ENCODE data around the gene KIF16B.

KIF16B gene

DNA sequence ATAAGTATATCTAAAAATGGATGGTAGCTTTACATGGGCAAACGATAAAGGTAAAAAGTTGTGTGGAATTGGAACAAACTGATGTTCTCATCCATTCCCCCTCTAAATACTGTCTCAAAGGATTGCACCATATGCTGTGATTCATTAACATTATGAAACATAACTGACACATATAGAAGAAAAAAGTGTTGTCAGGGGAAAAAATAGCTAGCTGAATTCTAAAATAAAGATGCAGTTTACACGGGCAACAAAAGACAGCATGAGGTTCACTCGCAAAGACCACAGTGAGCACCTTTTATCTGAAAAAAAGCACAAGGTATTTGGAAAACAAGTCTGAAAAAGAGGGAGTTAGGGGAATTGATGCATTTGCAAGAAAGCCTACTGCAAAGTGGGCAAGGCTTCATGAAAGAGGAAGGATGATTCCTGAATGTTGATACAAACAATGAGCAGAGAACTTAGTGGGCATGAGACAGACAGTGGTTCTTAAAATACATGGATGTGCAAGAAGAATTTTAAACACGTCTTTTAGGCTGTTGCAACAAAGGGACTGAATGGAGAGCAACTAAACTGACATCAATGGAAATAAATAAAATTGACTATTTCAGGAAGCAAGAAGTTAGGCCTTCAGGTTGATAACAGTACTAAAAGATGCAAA, 280.9 kb downstream of the KIF16B start:
- Mint-ChIP-seq H3K4me3 (no peak overlapping the region), H3K4me1 (no peaks in the 10 kb centered on the region), H3K27me3 (no peaks in the 10 kb centered on the region), H3K27ac (no peak overlapping the region), H3K36me3 (ENCODE audit: low read depth) (peaks cover 10% of the 10 kb centered on the region), H3K9me3 (no peaks in the 10 kb centered on the region)
- no peak for ATAC-seq
- DNase-seq: no peak

DNA sequence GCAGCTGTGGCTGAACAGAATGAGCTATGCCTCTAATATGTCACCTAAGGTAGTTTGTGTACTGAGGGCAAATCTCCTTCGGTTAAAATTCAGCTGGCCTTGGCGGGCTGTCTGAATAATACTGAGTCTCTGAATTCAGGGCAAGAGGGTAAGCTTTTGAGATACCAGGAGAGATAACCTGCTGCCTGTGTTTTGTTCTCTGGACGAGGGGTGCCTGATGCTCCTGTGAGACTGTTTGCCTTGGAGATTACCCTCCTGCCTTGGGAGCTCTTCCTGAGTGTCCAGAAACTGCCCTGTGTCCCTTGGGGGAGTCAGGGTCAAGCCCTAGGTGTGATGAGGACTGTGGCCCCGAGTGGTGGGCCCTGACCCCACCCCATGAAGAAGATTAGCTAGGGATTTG, 282.9 kb downstream of the KIF16B start:
- H3K27me3 Mint-ChIP-seq: no peaks in the 10 kb centered on the region
- no peak overlapping the region for H3K4me3 Mint-ChIP-seq
- no peaks in the 10 kb centered on the region for H3K4me1 Mint-ChIP-seq
- H3K27ac Mint-ChIP-seq: no peak overlapping the region
- H3K36me3 Mint-ChIP-seq (ENCODE audit: low read depth): peaks cover 6% of the 10 kb centered on the region
- ATAC-seq (no peak), DNase-seq (no peak)
- no peaks in the 10 kb centered on the region for H3K9me3 Mint-ChIP-seq

DNA sequence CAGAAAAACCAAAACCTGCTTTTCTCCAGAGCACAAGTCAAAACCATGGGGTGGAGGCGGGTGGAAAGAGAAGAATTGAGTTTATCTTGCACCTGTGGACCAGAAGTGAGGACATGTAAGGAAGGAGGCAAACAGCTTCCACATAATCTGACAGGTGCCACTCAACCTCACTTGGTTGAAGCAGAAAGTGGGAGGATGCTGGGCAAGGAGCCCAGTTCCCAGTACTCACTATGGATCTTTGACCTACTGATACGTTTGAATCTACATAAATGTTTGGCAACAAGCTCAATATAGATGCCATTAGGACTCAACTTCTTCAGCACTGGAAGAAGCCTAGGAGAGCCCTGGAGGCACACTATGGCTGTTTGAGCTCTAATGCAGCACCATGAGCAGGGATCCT, 285.5 kb downstream of the KIF16B start:
- no peak for DNase-seq
- Mint-ChIP-seq H3K9me3 (no peaks in the 10 kb centered on the region), H3K27ac (no peak overlapping the region), H3K36me3 (ENCODE audit: low read depth) (peaks cover 6% of the 10 kb centered on the region), H3K4me3 (no peak overlapping the region), H3K4me1 (no peaks in the 10 kb centered on the region), H3K27me3 (no peaks in the 10 kb centered on the region)
- no peak for ATAC-seq

DNA sequence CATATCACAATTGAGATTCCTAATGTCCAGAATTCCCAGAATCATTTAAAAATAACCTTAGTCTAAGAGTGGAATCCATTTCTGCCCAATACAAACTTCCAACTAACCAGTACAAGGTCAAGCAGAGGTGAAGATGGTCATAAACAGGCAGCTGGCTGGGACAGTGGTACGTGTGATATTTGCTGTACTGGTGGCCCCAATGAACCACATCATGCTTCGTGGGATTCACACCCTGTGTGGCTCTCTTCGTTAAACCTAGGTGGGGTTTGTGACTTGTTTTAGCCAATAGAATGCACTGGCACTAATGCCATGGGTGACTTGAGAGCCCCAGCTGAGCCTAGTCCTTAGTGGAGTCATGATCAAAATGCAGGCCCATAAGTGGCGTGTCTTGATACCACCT, 286.6 kb downstream of the KIF16B start:
- no peaks in the 10 kb centered on the region for H3K4me1 Mint-ChIP-seq
- DNase-seq: no peak
- H3K9me3 Mint-ChIP-seq: no peaks in the 10 kb centered on the region
- H3K27me3 Mint-ChIP-seq: no peaks in the 10 kb centered on the region
- H3K36me3 Mint-ChIP-seq (ENCODE audit: low read depth): peaks cover 6% of the 10 kb centered on the region
- no peak overlapping the region for H3K4me3 Mint-ChIP-seq
- no peak overlapping the region for H3K27ac Mint-ChIP-seq
- no peak for ATAC-seq

DNA sequence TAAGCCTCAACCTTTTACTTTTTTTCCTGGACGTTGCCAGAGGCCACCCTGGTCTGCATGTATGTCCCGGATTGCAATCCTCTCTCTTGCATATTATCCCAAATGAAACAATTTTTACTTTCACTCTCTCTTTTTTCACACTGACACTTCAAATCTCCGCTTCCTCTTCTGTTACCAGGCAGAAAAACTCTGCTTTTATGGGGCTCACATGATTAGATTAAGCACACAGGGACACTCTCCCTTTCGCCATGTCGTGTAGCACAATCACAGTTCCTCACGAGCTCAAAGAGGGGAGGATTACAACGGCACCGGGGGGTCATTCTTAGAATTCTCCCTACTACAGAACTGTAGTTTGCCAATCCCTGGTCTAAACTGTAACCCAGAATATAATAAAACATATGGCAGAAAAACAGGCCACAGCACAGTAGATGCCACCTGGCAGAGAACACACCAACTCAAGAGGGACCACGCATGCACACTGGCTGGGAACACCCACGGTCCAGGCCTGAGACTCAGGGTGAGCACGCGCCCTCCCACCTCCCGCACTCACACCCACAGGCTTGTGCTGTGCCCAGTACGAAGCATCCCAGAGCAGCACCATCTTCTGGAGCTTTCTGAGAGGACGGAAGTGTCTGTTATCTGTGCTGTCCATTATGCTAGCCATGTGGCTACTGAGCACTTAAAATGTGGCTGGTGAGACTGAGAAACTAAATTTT, 288.7 kb downstream of the KIF16B start:
- Mint-ChIP-seq H3K4me1 (no peaks in the 10 kb centered on the region), H3K27me3 (no peaks in the 10 kb centered on the region), H3K4me3 (no peak overlapping the region), H3K27ac (no peak overlapping the region), H3K36me3 (ENCODE audit: low read depth) (peaks cover 6% of the 10 kb centered on the region), H3K9me3 (no peaks in the 10 kb centered on the region)
- DNase-seq (no peak), ATAC-seq (no peak)

DNA sequence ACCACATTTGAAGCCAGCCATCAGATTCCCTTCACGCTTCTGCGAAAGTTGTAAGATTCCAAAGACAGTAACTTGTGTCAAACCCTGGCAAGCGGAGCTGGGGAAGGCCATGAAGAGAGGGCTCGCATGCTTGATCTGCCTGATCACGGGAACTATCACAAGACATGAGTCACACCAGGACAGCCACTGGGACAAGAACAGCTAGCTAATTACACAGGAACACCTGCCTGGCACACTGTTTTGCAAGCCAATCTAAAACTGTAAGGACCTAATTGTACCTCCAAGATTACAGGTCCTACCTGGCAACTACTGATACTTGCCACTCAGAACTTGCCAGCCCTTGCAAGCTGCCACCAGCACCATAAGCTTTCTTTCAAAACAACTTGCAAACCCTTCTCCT, 289.3 kb downstream of the KIF16B start:
- no peak for DNase-seq
- ATAC-seq: no peak
- Mint-ChIP-seq H3K9me3 (no peaks in the 10 kb centered on the region), H3K4me3 (no peak overlapping the region), H3K4me1 (no peaks in the 10 kb centered on the region), H3K36me3 (ENCODE audit: low read depth) (peaks cover 6% of the 10 kb centered on the region), H3K27me3 (no peaks in the 10 kb centered on the region), H3K27ac (no peak overlapping the region)

DNA sequence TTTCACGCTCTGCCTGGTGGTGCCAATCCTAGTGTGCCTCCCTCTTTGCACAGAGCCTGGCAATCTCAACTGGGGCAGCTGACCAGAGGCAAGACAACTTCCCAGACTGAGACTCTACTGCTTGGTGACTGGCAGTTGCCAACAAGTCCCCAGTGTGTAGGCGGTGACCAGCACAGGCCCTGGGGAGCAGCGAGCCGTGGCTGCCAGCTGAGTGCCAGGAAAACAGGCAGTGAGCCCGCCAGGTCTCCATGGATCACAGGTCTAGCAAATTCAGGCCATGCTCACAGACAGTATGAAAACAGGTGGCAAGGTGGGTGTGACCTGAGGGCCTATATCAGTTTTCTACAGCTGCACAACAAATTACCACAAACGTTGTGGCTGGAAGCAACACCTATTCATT, 289.9 kb downstream of the KIF16B start:
- Mint-ChIP-seq H3K36me3 (ENCODE audit: low read depth) (peaks cover 6% of the 10 kb centered on the region), H3K9me3 (no peaks in the 10 kb centered on the region), H3K27ac (no peak overlapping the region), H3K4me3 (no peak overlapping the region), H3K27me3 (no peaks in the 10 kb centered on the region), H3K4me1 (no peaks in the 10 kb centered on the region)
- DNase-seq (no peak), ATAC-seq (no peak)

DNA sequence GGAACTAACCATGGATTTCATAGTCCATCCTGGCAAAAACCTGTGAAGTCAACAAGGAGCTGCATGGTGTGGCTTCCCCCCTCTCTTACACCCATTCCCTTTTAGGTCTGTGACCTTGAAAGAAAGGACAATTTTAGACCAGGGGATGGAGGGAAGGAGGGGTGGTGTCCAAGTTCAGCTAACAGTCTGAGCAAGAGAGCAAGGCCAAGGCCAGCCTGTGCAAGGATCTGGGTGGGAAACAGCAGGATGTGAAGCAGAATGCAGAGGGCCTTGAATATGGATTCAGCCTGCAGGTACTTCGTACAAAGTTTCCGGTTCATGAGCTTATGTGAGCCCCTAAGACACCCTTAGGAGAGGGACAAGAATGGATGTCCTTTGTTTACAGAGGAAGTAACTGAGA, 293.0 kb downstream of the KIF16B start:
- DNase-seq: no peak
- Mint-ChIP-seq H3K9me3 (no peaks in the 10 kb centered on the region), H3K4me3 (no peak overlapping the region), H3K36me3 (ENCODE audit: low read depth) (no peaks in the 10 kb centered on the region), H3K4me1 (no peaks in the 10 kb centered on the region), H3K27me3 (no peaks in the 10 kb centered on the region), H3K27ac (no peak overlapping the region)
- no peak for ATAC-seq

DNA sequence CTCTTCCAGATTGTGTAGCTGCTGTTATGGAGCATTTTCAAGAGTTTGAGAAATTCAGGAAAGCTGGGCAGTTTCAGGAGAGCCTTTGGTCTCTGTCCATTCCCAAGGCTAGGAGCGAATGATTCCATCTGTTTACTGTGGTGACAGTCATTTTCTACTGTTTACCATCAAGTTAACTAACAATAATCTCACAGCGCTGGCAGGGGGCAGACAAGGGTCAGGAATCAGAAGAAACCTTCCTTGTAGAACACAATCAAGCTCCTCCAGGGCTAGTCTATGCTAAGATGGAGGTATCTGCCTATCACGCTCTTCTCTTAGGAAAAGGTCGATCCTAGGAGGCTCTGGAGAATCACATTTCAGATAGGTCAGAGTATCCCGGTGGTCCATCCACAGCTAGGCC, 293.9 kb downstream of the KIF16B start:
- no peaks in the 10 kb centered on the region for H3K9me3 Mint-ChIP-seq
- H3K4me1 Mint-ChIP-seq: no peaks in the 10 kb centered on the region
- no peak overlapping the region for H3K27ac Mint-ChIP-seq
- ATAC-seq (no peak), DNase-seq (no peak)
- H3K27me3 Mint-ChIP-seq: no peaks in the 10 kb centered on the region
- no peak overlapping the region for H3K4me3 Mint-ChIP-seq
- no peaks in the 10 kb centered on the region for H3K36me3 Mint-ChIP-seq (ENCODE audit: low read depth)

DNA sequence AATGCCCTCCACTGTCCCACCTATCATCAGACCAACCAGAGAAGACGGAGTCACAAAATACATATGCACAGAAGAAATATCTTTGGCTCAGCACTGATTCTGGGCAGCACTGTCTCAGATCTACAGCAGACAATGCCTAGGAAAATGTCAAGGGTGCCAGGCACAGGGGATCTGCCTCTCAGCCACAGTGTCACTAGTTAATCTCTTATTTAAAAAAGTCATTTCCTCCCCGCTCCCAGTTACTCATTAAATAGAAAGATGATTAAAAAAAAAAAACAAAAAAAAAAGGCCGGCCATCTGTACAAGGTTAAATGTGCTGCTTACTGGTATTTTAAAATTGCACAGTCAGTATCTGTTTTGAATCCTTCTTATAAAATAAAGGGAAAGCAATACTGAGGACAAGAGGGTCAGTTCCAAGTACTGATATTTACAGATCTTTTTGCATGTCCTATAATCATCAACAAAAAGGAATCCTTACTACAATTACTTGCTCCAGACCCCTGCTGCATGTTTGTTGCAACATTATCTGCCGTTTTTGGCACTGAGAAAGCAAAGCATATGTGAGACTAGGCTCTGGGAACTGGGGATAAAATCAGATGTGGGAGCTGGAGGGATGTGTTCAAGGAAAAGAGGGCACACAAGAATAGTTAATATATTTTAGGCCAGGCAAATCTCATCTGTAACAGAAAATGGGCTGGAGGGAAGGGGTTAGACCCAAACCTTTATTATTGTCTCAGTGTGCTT, 299.3 kb downstream of the KIF16B start:
- Mint-ChIP-seq H3K4me1 (no peaks in the 10 kb centered on the region), H3K27ac (no peak overlapping the region), H3K4me3 (no peak overlapping the region), H3K27me3 (no peaks in the 10 kb centered on the region), H3K9me3 (peaks cover 1% of the 10 kb centered on the region), H3K36me3 (ENCODE audit: low read depth) (peaks cover 15% of the 10 kb centered on the region)
- ATAC-seq: no peak
- DNase-seq: no peak

DNA sequence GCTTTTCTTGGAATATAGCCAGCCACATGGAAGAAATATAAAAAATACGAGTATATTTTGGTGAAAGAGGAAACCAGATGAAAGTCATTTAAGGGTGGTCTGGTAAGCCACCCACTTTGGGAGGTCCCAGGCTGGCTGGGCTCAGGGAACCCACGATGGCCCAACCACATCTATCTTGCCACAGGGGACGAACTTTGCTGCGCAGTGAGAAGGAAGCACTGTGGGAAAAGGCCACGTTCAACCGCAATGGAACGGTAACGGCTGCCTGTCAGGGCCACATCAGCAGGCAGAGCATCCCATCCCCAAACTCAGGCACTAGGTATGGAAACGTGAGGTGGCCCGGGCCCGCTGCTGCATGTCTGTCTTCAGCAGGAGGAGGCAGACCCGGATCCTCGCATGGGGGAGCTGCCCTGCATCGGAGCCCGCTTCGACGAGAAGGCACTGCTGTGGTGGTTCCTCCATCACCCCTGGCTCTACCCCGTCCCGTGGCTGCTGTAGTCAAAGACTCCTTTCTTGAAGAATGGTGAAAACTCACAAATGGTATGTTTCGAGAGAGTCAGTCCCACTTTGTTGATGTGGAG, 300.4 kb downstream of the KIF16B start:
- Mint-ChIP-seq H3K36me3 (ENCODE audit: low read depth) (peaks cover 15% of the 10 kb centered on the region), H3K4me1 (no peaks in the 10 kb centered on the region)

DNA sequence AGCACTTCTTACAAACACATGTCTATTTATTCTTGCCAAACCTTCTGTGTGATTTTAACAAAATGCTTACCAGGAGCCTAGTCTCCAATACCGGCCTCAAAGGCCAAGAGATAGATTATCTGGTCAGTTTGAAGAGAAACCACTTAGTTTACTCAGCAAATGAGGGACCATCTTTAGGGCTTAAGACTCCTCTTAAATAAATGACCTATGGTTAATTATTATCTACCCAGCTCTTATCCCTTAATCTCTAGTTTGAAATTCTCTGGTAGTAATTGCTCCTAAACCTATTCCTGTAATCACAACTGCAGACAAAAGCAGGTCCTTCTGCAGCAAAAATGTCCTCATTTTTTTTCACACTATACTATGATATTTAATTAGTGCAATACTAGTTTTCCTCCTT, 301.8 kb downstream of the KIF16B start:
- DNase-seq: no peak
- no peak for ATAC-seq

More for the DNA sequence above, 300.4 kb downstream of the KIF16B start:
- Mint-ChIP-seq H3K4me3 (no peak overlapping the region), H3K27ac (no peak overlapping the region), H3K27me3 (no peaks in the 10 kb centered on the region), H3K9me3 (peaks cover 3% of the 10 kb centered on the region)
- no peak for ATAC-seq
- DNase-seq: no peak

DNA sequence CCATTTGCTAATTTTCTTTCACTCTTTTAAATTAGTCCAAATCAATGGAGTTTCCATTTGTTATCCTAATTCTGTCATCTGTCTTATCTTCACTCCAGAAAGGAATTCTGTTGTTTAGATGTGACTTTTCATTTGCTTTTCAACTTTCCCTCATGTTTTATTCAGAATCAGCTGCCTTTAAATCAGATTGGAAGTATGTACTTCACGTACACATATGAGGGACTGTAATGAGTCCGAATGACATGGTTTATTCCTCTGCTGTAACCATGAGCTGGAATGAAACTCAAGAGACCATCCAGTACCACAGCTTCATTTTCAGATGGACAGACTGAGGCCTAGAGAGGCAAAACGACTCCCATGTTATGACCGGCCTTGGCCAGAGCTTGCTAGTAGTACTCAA, 302.3 kb downstream of the KIF16B start:
- no peaks in the 10 kb centered on the region for H3K27me3 Mint-ChIP-seq
- H3K4me1 Mint-ChIP-seq: no peaks in the 10 kb centered on the region
- H3K27ac Mint-ChIP-seq: no peak overlapping the region
- peaks cover 16% of the 10 kb centered on the region for H3K36me3 Mint-ChIP-seq (ENCODE audit: low read depth)
- no peak for DNase-seq
- no peak for ATAC-seq
- peaks cover 16% of the 10 kb centered on the region for H3K9me3 Mint-ChIP-seq
- no peak overlapping the region for H3K4me3 Mint-ChIP-seq

More for the DNA sequence above, 301.8 kb downstream of the KIF16B start:
- Mint-ChIP-seq H3K4me1 (no peaks in the 10 kb centered on the region), H3K27ac (no peak overlapping the region), H3K27me3 (no peaks in the 10 kb centered on the region), H3K9me3 (peaks cover 11% of the 10 kb centered on the region), H3K4me3 (no peak overlapping the region), H3K36me3 (ENCODE audit: low read depth) (peaks cover 15% of the 10 kb centered on the region)

DNA sequence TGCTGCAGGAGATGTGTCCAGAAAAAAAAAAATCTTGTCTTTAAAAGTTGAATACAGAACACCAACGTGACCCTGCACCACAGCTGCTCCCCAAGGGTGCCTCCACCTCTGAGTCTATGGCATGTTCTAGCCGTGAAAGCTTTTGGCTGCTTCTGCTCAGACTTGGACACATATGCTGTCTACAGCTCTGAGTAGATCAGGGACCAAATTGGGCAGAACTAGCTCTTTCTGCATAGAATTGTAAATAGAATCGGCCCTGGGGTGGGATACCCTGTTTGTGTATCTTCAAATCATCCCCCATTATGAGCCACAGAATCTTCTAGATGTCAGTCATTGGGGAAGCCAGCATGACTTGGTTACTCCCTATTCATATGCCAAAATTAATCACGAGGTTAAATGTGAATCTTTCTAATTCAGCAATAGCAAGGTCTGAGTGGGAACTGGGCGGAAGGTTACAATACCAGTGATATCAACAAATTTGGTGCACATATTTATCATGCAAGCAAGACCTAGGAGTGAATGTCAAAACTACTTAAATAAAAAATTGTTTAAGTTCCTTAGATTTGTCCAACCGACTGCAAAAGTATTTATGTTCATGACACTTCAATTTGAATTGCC, 302.8 kb downstream of the KIF16B start:
- peaks cover 20% of the 10 kb centered on the region for H3K36me3 Mint-ChIP-seq (ENCODE audit: low read depth)
- H3K4me1 Mint-ChIP-seq: no peaks in the 10 kb centered on the region
- H3K27me3 Mint-ChIP-seq: no peaks in the 10 kb centered on the region

More for the DNA sequence above, 302.8 kb downstream of the KIF16B start:
- ATAC-seq (no peak), DNase-seq (no peak)
- H3K9me3 Mint-ChIP-seq: peaks cover 22% of the 10 kb centered on the region
- H3K4me3 Mint-ChIP-seq: no peak overlapping the region
- no peak overlapping the region for H3K27ac Mint-ChIP-seq
